Nephron progenitor cell (in vitro differentiated cells): ENCODE results near the gene RNU6-9.

Experiments
- DNase-seq: peaks from one replicate; pipeline ENCODE4 v3.0.0; 2021
- H3K27ac Mint-ChIP-seq: 2 replicates; pipeline ENCODE4 v1.8.0; 2021; ENCODE audit warnings: mild to moderate bottlenecking, moderate library complexity, mixed read lengths
- H3K27me3 Mint-ChIP-seq: 2 replicates; pipeline ENCODE4 v1.8.0; 2021; ENCODE audit warnings: mild to moderate bottlenecking, low read depth, mixed read lengths; ENCODE audit not compliant: poor library complexity
- H3K36me3 Mint-ChIP-seq: 2 replicates; pipeline ENCODE4 v1.8.0; 2021; ENCODE audit warnings: low read depth, mixed read lengths
- H3K4me1 Mint-ChIP-seq: 2 replicates; pipeline ENCODE4 v1.8.0; 2021; ENCODE audit warnings: mixed read lengths
- H3K4me3 Mint-ChIP-seq: 2 replicates; pipeline ENCODE4 v1.8.0; 2021; ENCODE audit warnings: mild to moderate bottlenecking, moderate library complexity, mixed read lengths
- H3K9me3 Mint-ChIP-seq: 2 replicates; pipeline ENCODE4 v1.8.0; 2021; ENCODE audit warnings: mild to moderate bottlenecking, moderate library complexity, mixed read lengths
- CTCF ChIP-seq: fragments of 200-600 bp; sonication (generic); IDR thresholded peaks from 2 replicates; pipeline ENCODE4 v1.5.0; 2021; ENCODE audit warnings: antibody characterized with exemption

Gene RNU6-9

DNA sequence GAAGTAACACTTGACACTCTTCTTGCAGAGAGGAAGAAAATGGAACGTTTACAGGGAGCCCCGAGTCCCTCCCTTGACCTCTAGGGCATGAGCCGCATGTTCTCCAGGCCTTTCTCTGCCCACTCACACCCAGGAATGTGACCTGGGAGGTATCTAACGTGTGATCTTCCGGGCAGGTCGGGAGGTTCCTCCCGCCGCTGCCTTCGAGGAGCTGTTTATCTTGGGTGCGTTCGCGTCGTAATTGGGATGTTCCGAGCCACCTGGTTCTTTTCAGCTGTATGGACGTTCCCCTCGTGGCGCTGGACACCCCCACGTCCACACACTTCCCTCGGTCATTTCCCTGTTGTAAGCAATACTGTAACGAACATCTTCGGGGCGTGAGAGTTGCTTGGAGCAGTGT, 46.2 kb downstream of the RNU6-9 start:
- Mint-ChIP-seq H3K27ac (peak overlapping the region; percentile 94), H3K4me3 (no peak overlapping the region), H3K36me3 (peaks cover 80% of the 10 kb centered on the region), H3K4me1 (peaks cover 27% of the 10 kb centered on the region), H3K27me3 (no peaks in the 10 kb centered on the region), H3K9me3 (peaks cover 14% of the 10 kb centered on the region)
- DNase-seq: no peak
- TF ChIP-seq CTCF: no peak

DNA sequence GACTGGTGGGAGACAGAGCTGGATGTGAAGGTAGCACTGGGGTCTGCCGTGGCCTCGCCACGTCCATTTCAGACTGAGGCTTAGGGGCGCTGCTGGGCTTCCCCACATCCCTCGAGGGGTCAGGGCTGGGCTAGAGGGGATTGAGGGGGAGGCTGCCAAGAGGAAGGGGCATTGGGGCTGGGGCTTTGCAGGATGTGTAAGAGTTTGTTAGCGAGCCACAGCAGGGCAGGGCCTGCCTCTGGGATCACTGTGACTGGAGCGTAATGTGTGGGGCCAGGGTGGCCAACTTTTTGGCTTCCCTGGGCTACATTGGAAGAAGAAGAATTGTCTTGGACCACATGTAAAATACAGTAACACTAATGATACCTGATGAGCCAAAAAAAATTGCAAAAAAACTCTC, 46.6 kb downstream of the RNU6-9 start:
- Mint-ChIP-seq H3K9me3 (peaks cover 14% of the 10 kb centered on the region), H3K27me3 (no peaks in the 10 kb centered on the region), H3K36me3 (peaks cover 85% of the 10 kb centered on the region), H3K27ac (peak overlapping the region; percentile 94), H3K4me1 (peaks cover 32% of the 10 kb centered on the region), H3K4me3 (no peak overlapping the region)
- TF ChIP-seq CTCF: no peak
- DNase-seq: no peak

- H3K9me3 Mint-ChIP-seq: peaks cover 14% of the 10 kb centered on the region
- no peak overlapping the region for H3K4me3 Mint-ChIP-seq
- H3K4me1 Mint-ChIP-seq: peaks cover 36% of the 10 kb centered on the region
- H3K36me3 Mint-ChIP-seq: peaks cover 82% of the 10 kb centered on the region
- no peak for TF ChIP-seq CTCF
- no peak for DNase-seq
- peak overlapping the region; percentile 94 for H3K27ac Mint-ChIP-seq
- H3K27me3 Mint-ChIP-seq: no peaks in the 10 kb centered on the region
These were observed 47.5 kb downstream of the RNU6-9 start for GRCh38 chr19:940591-941291.

GRCh38 chr19:941292-942132, 48.2 kb downstream of the RNU6-9 start:
- Mint-ChIP-seq H3K9me3 (peaks cover 14% of the 10 kb centered on the region), H3K27ac (peak overlapping the region; percentile 86), H3K4me3 (no peak overlapping the region), H3K4me1 (peaks cover 36% of the 10 kb centered on the region), H3K27me3 (peaks cover under 1% of the 10 kb centered on the region), H3K36me3 (peaks cover 77% of the 10 kb centered on the region)
- DNase-seq: no peak
- no peak for TF ChIP-seq CTCF

- no peak overlapping the region for H3K27ac Mint-ChIP-seq
- no peak overlapping the region for H3K4me3 Mint-ChIP-seq
- peaks cover 2% of the 10 kb centered on the region for H3K27me3 Mint-ChIP-seq
- TF ChIP-seq CTCF: no peak
- DNase-seq: no peak
- peaks cover 14% of the 10 kb centered on the region for H3K9me3 Mint-ChIP-seq
- H3K36me3 Mint-ChIP-seq: peaks cover 72% of the 10 kb centered on the region
- peaks cover 36% of the 10 kb centered on the region for H3K4me1 Mint-ChIP-seq
These were observed 48.9 kb downstream of the RNU6-9 start for GRCh38 chr19:942133-942645.
